CD4-positive, alpha-beta T cell treated with Interleukin-15 for 4 hours (primary cell): ENCODE data around the gene UTRN.

ENCODE experiments used
- DNase-seq: peaks from one replicate; pipeline ENCODE4 v3.0.0-alpha.2; 2020; ENCODE audit warnings: low spot score

Gene UTRN

DNA sequence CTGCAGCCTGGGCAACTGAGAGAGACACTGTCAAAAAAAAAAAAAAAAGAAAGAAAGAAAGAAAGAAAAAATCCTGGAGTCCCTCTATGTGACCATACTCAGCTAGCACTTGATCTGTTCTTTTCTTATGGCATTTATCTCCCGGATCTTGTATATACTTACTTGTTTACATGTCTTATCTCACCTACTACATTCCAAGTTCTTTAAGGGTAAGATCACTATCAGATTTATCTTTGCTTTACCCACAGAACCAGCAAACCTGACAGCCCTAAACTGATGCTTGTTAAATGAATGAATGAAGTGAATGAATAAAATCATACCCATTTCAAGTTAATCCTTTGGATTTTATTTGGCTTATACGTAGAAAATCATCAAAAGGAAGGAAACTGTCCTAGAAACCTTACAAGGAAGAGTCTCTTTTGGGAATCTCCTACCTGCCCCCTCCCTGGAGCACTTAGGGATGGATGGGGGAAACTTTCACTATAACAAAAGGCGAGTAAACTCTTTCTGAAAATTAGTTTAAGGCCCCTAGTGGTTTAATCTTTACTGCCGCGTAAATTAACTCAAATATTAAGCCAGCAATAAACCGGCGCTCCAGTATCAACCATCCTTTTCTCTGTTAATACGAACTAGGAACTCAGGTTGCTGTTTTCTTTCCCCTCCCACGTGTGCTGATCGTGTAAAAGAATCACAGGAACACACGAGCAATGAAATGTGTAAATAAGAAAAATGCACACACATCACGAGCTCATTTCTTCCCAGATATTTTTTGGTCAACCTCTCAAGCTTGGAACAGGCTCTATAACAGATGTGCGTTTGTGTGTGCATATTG is 1.3 kb upstream of the UTRN start:
- no peak for DNase-seq

DNA sequence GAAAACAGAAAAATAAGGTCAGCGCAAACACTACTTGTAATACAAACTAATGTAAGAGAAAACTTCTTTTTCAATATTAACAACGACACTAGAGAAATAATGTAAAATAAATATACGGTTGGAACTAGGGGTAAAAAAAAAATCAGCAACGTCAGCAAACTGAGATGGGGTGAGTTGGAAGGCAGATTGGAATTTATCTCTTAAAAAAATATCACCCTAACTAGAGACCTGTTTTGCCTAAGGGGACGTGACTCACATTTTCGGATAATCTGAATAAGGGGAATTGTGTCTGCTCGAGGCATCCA is 705 bp upstream of the UTRN start:
- no peak for DNase-seq

DNA sequence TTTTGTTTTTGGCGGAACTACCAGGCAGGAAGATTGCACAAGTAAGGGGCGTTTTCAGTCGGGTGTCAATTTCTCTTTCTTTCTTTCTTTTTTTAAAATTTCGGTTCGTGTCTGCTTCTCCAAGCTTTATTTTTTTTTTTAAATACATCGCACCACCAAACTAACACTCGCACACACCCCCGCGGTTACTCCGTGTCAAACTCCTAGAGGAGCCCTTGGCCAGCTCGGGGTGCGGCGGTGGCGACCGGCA is 338 bp downstream of the UTRN start:
- no peak for DNase-seq

DNA sequence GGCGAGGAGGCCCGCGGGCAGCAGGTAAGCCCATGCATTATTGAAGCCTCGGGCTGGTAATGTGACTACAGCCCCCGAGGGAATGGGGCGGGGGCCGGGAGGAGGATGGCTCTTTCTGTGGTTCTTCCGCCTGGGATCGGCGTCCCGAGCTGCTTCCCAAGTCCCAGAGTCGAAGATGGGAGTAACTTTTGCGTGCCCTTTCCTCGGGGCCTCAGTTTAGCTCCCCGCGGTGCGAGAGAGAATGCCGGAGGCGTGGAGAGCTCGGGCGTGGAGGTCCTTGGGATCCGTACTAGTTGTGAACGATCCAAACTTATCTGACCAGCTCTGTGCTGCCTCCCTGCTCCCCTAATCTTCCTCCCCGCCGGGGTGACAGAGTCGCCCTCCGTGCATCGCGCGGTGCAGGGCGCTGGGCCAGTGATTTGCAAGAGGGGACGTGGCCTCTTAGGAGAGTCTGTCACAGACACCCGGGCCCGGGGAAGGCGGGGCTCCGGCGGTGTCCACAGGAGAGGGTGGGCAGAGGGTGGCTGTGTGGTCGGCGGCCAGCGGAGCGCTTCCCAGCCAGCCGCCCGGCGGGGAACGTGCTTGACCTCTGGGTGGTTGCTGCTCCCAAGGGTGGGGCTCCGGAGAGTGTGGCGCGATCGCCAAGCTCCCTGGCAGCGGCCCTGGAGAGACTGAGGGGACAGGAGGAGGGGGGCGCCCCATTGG is 815 bp downstream of the UTRN start:
- no peak for DNase-seq

DNA sequence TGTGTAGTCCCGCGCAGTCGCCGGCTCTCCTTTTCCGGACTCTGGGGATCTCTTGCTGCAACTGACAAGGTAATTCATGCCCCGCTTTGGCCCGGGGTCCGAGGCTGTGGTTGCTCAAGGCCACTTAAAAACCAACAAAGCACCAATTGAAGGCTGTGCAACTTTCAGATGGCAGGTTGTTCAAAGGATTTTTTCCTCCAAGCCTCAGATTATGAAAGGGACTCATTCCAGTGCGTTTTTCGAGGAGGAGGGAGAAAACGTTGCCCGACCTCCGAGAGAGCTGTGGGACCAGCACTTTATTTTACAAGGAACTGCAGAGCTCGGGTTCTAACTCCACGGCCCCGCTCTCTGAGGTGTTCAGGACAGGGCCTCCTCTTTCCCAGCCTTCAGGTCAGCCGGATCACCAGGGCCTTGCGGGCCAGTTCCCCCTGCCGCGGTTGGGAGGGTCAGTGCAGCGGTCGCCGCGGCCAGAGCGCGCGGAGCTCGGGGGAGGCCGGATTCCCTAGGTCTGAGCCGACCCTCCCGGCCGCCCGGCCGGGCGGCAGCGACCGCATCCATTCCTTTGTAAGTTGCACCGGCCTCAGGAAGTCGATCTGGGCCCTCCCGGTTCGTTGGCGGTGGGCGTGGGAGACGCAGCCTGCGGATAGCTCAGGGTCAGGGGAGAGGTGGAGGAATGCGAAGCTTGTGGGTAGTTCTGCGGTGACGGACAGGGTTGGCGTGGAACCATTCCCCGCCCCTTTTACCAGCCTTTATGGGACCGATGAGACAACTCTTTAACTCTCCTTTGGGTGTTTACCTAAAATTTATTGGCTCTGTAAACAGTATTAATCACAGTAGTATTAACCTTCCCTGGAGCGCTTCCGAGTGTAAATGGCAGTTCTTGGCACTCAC is 1.6 kb downstream of the UTRN start:
- no peak for DNase-seq

DNA sequence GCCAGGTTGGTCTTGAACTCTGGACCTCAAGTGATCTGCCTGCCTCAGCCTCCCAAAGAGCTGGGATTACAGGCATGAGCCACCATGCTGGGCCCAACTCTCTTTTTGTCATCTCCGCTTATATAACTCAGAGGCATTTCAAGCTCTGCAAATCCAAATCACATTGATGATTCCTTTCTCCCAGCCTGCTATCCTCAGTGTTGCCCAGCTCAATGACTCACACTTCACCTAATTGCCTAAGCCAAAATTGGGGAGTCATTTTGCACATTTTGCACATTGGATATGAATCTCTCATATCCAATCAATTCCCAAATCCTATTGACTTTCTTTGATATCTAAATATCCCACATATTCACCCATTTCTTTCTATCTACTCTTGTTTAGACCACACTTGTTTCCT is 3.9 kb downstream of the UTRN start:
- no peak for DNase-seq

DNA sequence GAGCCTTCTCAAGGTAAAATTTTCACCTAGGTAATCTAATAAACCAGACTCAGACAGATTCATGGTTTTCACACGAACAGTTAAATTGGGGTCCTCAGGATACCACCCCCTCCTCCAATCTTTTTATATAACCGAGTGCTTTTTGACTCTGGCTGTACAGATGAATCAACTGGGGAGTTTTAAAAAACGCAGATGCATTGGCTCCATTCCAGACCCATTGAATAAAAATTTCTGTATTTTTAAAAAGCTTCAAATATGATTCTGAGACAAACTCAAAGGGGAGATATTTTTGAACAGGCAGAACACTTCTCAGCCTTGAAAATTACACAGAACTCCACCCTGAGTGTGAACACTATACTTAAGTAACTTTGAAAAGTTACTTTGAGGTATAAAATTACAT is 7.2 kb downstream of the UTRN start:
- no peak for DNase-seq

DNA sequence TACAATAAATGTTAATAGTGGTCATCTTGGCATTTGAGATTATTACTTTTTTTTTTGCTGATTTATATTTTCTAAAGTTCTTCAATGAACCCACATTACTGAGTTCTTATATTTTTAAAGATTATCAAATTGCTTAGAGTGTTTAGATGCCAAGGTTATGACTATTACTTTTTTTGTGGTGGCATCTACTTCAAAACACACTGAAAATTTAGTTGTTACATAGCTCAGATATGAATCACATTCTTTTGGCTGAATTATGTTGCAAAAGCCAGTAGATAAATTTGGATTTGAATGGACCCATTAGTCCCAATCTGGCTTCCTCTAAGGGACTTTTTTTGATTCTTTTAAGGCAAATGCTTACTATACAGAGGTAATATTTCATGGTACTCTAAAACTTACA is 8.9 kb downstream of the UTRN start:
- DNase-seq = no peak

DNA sequence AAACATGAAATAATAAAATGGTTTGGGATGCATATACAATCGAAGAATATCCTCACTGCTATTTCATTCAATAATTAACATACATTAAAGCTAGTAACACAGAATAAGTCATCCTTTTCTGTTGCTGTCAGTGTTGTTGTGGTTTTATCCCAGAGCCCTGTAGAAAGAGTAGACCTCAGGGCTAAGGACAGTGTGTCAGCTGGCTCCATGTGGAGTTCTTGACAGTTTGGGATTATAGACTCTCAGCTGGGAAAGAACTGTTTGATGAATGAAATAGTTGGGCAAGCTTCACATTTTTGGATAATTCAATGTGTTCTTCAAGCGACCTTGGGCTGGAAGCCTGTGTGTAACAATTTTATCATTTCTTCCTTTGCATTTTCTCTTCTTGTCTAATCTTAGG is 10.1 kb downstream of the UTRN start:
- no peak for DNase-seq

DNA sequence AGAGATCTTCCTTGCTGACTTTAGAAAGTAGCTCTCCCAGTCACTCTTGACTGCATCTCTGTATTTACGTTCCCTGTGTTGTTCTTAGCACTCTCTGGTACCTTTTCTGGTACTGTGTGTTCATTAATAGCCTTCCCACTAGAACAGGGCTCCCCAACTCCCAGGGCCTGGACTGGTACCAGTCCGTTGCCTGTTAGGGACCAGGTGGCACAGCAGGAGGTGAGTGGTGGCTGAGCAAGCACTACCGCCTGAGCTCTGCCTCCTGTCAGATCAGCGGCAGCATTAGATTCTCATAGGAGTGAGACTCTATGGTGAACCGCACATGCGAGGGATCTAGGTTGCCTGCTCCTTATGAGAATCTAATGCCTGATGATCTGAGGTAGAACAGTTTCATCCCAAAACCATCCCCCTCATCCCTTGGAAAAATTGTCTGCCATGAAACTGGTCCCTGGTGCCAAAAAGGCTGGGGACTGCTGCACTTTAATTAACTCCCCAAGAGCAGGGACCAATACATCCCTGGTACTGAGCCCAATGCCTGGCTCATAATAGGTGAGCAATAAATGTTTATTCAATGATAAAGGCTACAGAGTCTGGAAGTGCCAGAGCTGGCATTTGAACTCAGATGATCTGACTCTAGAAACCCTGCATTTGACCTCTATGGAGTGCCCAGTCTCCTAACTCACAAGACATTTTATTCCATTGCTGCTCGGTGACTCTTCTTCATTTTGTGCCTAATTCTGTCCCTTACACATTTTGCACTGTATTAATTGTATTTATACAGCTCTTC is 11.0 kb downstream of the UTRN start:
- no peak for DNase-seq

DNA sequence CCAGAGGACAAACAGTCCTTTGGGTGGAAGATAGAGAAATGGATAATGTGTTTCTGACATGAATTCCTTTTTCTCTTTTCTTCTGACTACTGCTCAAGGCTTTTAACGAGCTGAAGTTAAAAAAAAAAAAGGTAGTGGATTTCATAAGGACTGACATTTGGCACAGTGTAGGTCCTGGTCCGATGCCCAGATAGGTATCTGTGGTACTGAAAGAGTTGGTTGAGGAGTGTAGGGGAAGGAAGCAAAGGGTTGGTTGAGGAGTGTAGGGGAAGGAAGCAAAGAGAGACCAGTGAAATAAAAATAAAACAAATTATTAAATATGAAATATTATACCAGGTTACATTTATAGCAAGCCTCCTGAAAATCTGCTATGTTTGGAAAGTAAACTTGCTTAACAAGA is 11.8 kb downstream of the UTRN start:
- DNase-seq = no peak

DNA sequence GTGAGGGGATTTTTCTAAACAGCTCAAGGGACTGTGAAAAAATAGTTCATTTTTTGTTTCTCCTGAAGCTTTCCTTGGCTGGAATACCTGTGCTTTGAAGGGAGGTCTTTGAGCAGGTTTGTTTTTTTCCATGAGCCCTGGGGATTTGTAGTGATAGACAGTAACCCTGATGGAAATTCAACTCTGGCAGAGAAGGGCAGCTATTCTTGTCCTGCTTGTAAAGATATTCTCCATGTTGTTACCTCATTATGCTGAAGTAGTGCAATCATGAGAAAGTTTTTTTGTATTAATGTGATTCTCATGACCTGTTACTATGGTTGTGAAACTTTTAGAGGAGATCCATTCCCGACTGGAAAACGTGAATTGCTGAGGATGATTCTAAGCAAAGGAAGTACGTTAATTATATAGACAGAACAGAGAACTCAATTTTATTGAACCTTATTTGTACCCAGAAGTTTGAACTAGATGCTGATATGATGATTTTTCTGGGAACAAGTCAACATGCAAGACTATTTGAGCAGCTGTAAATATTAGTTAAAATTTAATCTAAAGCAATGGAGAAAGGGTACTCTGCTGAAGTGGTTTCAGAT is 12.5 kb downstream of the UTRN start:
- no peak for DNase-seq

DNA sequence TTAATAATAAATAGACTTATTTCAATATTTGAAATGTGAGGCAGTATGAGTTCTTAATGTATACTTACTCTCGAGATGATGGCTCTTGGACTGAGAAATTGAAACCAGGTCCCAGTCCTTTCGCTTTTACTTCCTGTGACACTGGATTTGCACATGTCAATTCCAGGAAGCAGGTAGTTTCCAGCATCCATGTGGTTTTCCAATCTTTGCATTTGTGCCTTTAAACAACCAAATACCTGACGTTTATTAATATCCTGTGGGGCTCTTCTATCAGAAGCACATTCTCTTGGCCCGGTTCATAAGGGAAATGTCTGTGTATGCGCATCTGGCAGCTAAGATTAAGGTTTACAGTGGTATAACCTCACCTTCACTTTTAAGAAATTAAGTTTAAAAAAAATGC is 13.1 kb downstream of the UTRN start:
- no peak for DNase-seq

DNA sequence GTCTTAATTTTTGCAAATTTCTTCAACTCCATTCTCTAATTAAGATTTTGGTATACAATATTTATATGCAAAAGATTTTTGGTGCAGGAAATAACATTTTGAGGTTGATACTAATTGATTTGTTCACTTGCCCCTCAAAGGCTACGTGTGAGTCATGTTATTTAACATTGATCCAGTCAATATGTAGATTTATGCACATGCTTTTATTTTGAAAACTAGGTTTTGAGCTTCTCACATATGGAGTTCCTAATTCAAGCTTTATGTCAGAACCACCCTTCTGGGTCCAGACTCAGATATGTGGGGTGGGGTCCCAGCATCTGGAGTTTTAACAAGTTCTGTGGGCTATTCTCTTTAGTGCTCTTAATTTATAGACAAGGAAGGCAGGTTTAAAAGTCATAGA is 13.8 kb downstream of the UTRN start:
- DNase-seq = no peak

DNA sequence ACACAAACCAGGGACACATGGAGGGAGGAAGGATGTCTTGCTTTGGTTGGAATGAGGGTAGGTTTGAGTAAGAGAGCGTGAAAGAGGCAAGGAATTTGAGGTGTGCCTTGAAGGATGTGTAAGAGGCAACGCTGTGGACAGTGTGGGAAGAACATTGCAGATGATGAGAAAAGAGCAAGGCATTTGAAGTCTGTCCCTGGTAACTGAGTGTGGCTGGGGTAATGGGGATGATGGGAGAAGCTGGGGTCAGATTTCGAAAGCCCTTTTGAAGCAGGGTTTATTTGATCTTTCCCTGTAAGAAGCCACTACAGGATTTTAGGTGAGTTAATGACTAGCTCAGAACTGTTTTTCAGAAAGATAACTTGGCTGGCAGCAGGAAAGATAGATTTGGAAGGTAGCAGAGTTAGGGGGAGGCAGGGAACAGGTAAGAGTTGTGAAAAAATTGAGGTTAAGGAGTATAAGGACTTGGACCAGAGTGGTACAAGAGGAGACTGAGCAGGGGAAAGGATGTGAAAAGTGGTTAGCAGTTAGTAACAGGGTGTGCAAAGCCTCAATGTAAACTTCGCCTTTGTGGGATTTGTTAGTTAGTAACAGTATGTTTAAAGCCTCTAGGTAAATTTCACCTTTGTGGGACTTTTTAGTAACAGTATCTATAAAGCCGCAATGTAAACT is 17.7 kb downstream of the UTRN start:
- DNase-seq = no peak

DNA sequence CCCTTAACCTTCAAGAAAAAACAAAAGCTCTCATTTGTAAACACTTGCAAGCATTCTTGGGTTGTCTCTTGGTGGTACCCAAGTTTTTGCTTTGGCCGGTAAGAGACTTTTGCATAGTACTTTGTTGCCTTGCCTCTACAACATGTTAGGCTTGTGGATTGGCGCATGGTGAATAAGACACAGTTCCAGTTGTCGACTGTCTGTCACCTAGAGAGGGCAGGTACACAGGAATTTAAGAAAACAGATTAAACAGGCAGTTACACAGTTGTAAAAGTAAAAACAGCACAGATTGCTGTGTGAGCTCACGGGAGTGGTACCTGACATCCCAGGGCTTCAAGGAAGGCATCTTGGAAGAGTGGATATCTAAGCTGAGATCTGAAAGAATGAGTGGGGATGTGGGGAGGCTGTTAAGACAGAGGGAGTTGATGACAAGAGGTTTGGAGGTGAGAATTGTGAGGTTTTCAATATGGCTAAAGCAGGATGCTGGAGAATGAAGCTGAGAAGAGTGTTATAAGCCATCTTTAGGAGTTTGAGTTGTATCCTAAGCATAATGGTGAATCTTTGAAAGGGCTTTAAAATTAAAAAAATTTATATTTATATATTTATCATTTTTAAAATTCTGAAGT is 19.2 kb downstream of the UTRN start:
- no peak for DNase-seq

DNA sequence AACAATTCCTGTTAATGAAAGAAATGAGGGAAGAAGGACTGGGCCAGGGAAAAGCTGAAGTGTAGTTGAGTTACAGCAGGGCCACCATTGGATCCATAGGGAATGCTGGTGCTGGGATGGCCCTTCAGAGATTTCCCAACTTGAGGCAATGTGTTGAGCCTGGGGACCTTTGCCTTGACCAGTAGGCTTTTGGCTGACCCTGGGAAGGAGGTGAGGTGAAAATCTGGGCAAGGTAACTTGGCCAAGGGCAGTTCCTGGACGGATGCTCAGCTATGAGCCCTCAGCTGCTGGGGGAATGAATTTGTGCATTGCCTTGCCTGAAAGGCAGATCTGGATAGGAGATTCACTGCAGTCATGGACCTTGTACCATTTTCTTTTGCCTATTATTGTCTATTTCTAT is 20.4 kb downstream of the UTRN start:
- no peak for DNase-seq

DNA sequence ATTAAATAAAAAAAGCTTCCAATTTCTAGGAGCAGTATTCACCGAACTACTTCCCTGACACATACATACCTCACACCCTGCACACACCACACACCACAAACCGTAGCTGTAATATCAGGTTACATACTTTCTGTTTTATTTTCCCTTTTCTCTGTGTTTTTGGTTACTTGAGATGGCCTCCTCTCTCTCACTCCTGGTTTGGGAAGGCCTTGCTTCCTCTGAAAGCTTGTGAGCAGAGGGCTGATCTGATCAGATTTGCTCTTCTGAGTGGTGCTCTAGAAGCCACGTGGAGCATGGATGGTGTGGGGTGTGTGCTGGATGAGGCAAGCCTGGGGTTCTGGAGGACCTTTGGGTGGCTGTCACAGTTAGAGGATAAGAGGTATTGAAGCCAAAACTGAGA is 20.9 kb downstream of the UTRN start:
- peak; percentile 37 for DNase-seq

DNA sequence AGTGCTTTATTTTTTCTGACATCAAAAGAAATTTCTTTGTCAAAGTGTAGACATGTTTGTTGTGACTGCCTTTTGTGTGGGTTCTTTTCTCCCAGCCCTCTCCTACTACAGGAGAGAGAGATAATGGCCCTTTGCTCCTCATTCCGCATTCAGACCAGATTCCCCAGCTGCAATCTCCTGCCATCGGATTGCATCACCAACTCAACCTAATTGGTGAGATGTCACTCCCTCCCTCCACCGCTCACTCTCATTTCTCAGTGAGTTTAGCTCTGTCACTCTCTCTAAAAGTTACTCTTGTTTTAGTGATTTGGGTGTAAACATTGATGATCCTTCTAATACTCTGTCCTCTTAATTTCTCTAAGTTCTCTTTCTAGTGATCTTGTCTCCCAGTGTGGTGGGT is 22.7 kb downstream of the UTRN start:
- no peak for DNase-seq

DNA sequence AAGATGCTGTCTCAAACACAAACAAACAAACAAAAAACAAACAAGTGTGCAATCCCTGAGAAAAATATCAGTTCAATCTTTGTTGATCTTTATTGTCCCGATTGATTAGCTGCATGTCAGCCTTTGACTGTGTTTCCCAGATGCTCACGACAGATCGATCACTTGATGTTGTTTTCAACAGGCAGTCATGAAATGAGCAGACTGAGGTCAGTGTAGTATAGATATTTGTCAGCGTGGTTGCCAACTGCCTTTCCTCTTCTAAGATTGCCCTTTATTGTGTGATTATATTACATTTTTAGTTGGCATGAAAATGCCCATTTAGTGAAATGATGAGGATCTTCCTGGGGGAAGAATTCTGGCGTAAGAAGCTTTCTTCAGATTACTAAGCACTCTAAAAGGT is 25.6 kb downstream of the UTRN start:
- no peak for DNase-seq

DNA sequence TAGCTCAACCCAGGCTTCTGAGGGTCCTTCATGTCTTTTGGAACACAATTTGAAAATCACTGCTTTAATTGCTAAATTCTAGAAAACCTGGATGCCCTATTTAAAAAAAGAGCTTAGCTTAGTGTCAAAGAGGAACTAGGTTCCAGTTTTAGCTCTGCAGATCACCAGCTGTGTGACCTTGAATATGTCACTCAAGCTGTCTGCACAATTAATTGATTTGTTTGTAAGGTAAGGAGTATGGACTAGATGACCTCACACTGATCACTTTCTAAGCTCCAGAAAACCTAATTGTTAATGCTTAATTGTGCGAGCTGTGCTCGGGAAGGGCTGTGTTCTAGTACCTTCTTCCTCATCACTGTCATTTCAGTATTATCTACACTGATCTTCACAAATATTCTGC is 26.2 kb downstream of the UTRN start:
- no peak for DNase-seq
